ENCODE measurements around the gene SAMD4A.

The SAMD4A gene

GRCh38 chr14:54834081-54834480 lies 267.2 kb downstream of the SAMD4A start:
- Histone ChIP-seq H3K4me3 (ENCODE audit: insufficient read depth, low read depth, low read length) (no peak overlapping the region), H3K27me3 (ENCODE audit: control insufficient read depth, insufficient read depth, low read length, poor library complexity, severe bottlenecking) (no peaks in the 10 kb centered on the region), H3K36me3 (ENCODE audit: control insufficient read depth, insufficient read depth, low read length) (no peaks in the 10 kb centered on the region), H3K9me3 (ENCODE audit: control insufficient read depth, low read length) (no peaks in the 10 kb centered on the region), H3K4me1 (ENCODE audit: control insufficient read depth, insufficient read depth, low read length) (no peaks in the 10 kb centered on the region), H3K27ac (ENCODE audit: insufficient read depth, low read depth, low read length, poor library complexity, severe bottlenecking) (no peak overlapping the region)

- Histone ChIP-seq H3K4me3 (ENCODE audit: insufficient read depth, low read depth, low read length) (no peak overlapping the region), H3K27me3 (ENCODE audit: control insufficient read depth, insufficient read depth, low read length, poor library complexity, severe bottlenecking) (no peaks in the 10 kb centered on the region), H3K36me3 (ENCODE audit: control insufficient read depth, insufficient read depth, low read length) (no peaks in the 10 kb centered on the region), H3K27ac (ENCODE audit: insufficient read depth, low read depth, low read length, poor library complexity, severe bottlenecking) (no peak overlapping the region), H3K4me1 (ENCODE audit: control insufficient read depth, insufficient read depth, low read length) (no peaks in the 10 kb centered on the region), H3K9me3 (ENCODE audit: control insufficient read depth, low read length) (no peaks in the 10 kb centered on the region)
- 91 to 93% methylated on average over 6 of the region's 6 CpGs for WGBS, 2 experiments
These were observed 267.8 kb downstream of the SAMD4A start for GRCh38 chr14:54834727-54835126.

- Histone ChIP-seq H3K4me3 (ENCODE audit: insufficient read depth, low read depth, low read length) (no peak overlapping the region), H3K9me3 (ENCODE audit: control insufficient read depth, low read length) (no peaks in the 10 kb centered on the region), H3K36me3 (ENCODE audit: control insufficient read depth, insufficient read depth, low read length) (no peaks in the 10 kb centered on the region), H3K4me1 (ENCODE audit: control insufficient read depth, insufficient read depth, low read length) (no peaks in the 10 kb centered on the region), H3K27ac (ENCODE audit: insufficient read depth, low read depth, low read length, poor library complexity, severe bottlenecking) (no peak overlapping the region), H3K27me3 (ENCODE audit: control insufficient read depth, insufficient read depth, low read length, poor library complexity, severe bottlenecking) (no peaks in the 10 kb centered on the region)
- 93 to 94% methylated on average over 2 of the region's 2 CpGs for WGBS, 2 experiments
These were observed 269.3 kb downstream of the SAMD4A start for GRCh38 chr14:54836231-54836630.

- Histone ChIP-seq H3K36me3 (ENCODE audit: control insufficient read depth, insufficient read depth, low read length) (no peaks in the 10 kb centered on the region), H3K27ac (ENCODE audit: insufficient read depth, low read depth, low read length, poor library complexity, severe bottlenecking) (no peak overlapping the region), H3K4me3 (ENCODE audit: insufficient read depth, low read depth, low read length) (no peak overlapping the region), H3K4me1 (ENCODE audit: control insufficient read depth, insufficient read depth, low read length) (no peaks in the 10 kb centered on the region), H3K9me3 (ENCODE audit: control insufficient read depth, low read length) (no peaks in the 10 kb centered on the region), H3K27me3 (ENCODE audit: control insufficient read depth, insufficient read depth, low read length, poor library complexity, severe bottlenecking) (no peaks in the 10 kb centered on the region)
- WGBS, 2 experiments: 88 to 96% methylated on average over 2 of the region's 2 CpGs
These were observed 270.7 kb downstream of the SAMD4A start for GRCh38 chr14:54837508-54838149.

GRCh38 chr14:54838931-54839512 lies 272.1 kb downstream of the SAMD4A start:
- Histone ChIP-seq H3K27ac (ENCODE audit: insufficient read depth, low read depth, low read length, poor library complexity, severe bottlenecking) (no peak overlapping the region), H3K36me3 (ENCODE audit: control insufficient read depth, insufficient read depth, low read length) (no peaks in the 10 kb centered on the region), H3K9me3 (ENCODE audit: control insufficient read depth, low read length) (no peaks in the 10 kb centered on the region), H3K4me3 (ENCODE audit: insufficient read depth, low read depth, low read length) (no peak overlapping the region), H3K27me3 (ENCODE audit: control insufficient read depth, insufficient read depth, low read length, poor library complexity, severe bottlenecking) (no peaks in the 10 kb centered on the region), H3K4me1 (ENCODE audit: control insufficient read depth, insufficient read depth, low read length) (no peaks in the 10 kb centered on the region)
- 93 to 95% methylated on average over 9 to 10 of the region's 10 CpGs for WGBS, 2 experiments

GRCh38 chr14:54839701-54840119 lies 272.8 kb downstream of the SAMD4A start:
- no peak overlapping the region for H3K4me3 ChIP-seq (ENCODE audit: insufficient read depth, low read depth, low read length)
- no peaks in the 10 kb centered on the region for H3K27me3 ChIP-seq (ENCODE audit: control insufficient read depth, insufficient read depth, low read length, poor library complexity, severe bottlenecking)
- no peak overlapping the region for H3K27ac ChIP-seq (ENCODE audit: insufficient read depth, low read depth, low read length, poor library complexity, severe bottlenecking)
- H3K36me3 ChIP-seq (ENCODE audit: control insufficient read depth, insufficient read depth, low read length): no peaks in the 10 kb centered on the region
- 96% methylated on average over 3 of the region's 3 CpGs for WGBS, 2 experiments
- no peaks in the 10 kb centered on the region for H3K4me1 ChIP-seq (ENCODE audit: control insufficient read depth, insufficient read depth, low read length)
- H3K9me3 ChIP-seq (ENCODE audit: control insufficient read depth, low read length): no peaks in the 10 kb centered on the region

- WGBS, 2 experiments: 81 to 91% methylated on average over 1 to 2 of the region's 3 CpGs
- H3K36me3 ChIP-seq (ENCODE audit: control insufficient read depth, insufficient read depth, low read length): no peaks in the 10 kb centered on the region
- H3K27me3 ChIP-seq (ENCODE audit: control insufficient read depth, insufficient read depth, low read length, poor library complexity, severe bottlenecking): no peaks in the 10 kb centered on the region
- no peak overlapping the region for H3K4me3 ChIP-seq (ENCODE audit: insufficient read depth, low read depth, low read length)
- H3K4me1 ChIP-seq (ENCODE audit: control insufficient read depth, insufficient read depth, low read length): no peaks in the 10 kb centered on the region
- no peak overlapping the region for H3K27ac ChIP-seq (ENCODE audit: insufficient read depth, low read depth, low read length, poor library complexity, severe bottlenecking)
- no peaks in the 10 kb centered on the region for H3K9me3 ChIP-seq (ENCODE audit: control insufficient read depth, low read length)
These were observed 273.4 kb downstream of the SAMD4A start for GRCh38 chr14:54840336-54840735.

GRCh38 chr14:54840798-54841197 lies 273.9 kb downstream of the SAMD4A start:
- H3K27ac ChIP-seq (ENCODE audit: insufficient read depth, low read depth, low read length, poor library complexity, severe bottlenecking): no peak overlapping the region
- WGBS, 2 experiments: 90 to 92% methylated on average over 1 of the region's 1 CpG
- no peaks in the 10 kb centered on the region for H3K36me3 ChIP-seq (ENCODE audit: control insufficient read depth, insufficient read depth, low read length)
- no peak overlapping the region for H3K4me3 ChIP-seq (ENCODE audit: insufficient read depth, low read depth, low read length)
- H3K4me1 ChIP-seq (ENCODE audit: control insufficient read depth, insufficient read depth, low read length): no peaks in the 10 kb centered on the region
- no peaks in the 10 kb centered on the region for H3K9me3 ChIP-seq (ENCODE audit: control insufficient read depth, low read length)
- no peaks in the 10 kb centered on the region for H3K27me3 ChIP-seq (ENCODE audit: control insufficient read depth, insufficient read depth, low read length, poor library complexity, severe bottlenecking)
